Naive B cell (primary cell): ENCODE results near the gene ATP8A1. TPM values are rescaled to one million over a fixed set of nuclear protein-coding genes. Genes with fewer than 3 reads are reported as not detected.

Source experiments
- ATAC-seq, 2 donors: fragments of 150-1000 bp; cut with Tn5 transposase; 2 replicates each; pipeline ENCODE4 v1.10.0; 2021; ENCODE audit warnings: low read depth in 2 of 2, mild to moderate bottlenecking in 2 of 2, moderate library complexity in 2 of 2
- DNase-seq: peaks from one replicate; pipeline ENCODE4 v3.0.0; 2022
- H3K27ac Mint-ChIP-seq, 6 donors: one replicate each; pipeline ENCODE4 v1.8.0; 2020 to 2022; ENCODE audit warnings: mild to moderate bottlenecking in 6 of 6, mixed read lengths in 6 of 6, moderate library complexity in 5 of 6, inconsistent platforms in 2 of 6
- H3K27me3 Mint-ChIP-seq, 3 donors: one replicate each; pipeline ENCODE4 v1.8.0; 2021 to 2022; ENCODE audit warnings: mixed read lengths in 3 of 3, mild to moderate bottlenecking in 1 of 3
- H3K36me3 Mint-ChIP-seq, 2 donors: one replicate each; pipeline ENCODE4 v1.8.0; 2020 to 2022; ENCODE audit warnings: mixed read lengths in 2 of 2, inconsistent platforms in 1 of 2, mild to moderate bottlenecking in 1 of 2
- H3K4me1 Mint-ChIP-seq, 3 donors: one replicate each; pipeline ENCODE4 v1.8.0; 2020 to 2022; ENCODE audit warnings: mixed read lengths in 3 of 3, inconsistent platforms in 1 of 3, mild to moderate bottlenecking in 1 of 3, moderate library complexity in 1 of 3
- H3K4me3 Mint-ChIP-seq, 8 donors: one replicate each; pipeline ENCODE4 v1.8.0; 2020 to 2022; ENCODE audit warnings: mild to moderate bottlenecking in 8 of 8, mixed read lengths in 8 of 8, moderate library complexity in 8 of 8, inconsistent platforms in 2 of 8
- H3K9me3 Mint-ChIP-seq, 7 donors: one replicate each; pipeline ENCODE4 v1.8.0; 2020 to 2022; ENCODE audit warnings: mixed read lengths in 7 of 7, mild to moderate bottlenecking in 5 of 7, inconsistent platforms in 2 of 7, moderate library complexity in 1 of 7
- polyA plus RNA-seq, 6 donors: library from polyadenylated mRNA; unstranded; fragments of 300-500 nt; fragmentation: Illumina TruSeq; gene quantifications; one replicate each; pipeline ENCODE4 v1.2.3, GENCODE V29; 2021; ENCODE audit warnings: low read depth in 6 of 6

ATP8A1 gene
- polyA plus RNA-seq, 6 donors from 2014 or later, result 16.7 to 31.0 (median 22.2) TPM

DNA sequence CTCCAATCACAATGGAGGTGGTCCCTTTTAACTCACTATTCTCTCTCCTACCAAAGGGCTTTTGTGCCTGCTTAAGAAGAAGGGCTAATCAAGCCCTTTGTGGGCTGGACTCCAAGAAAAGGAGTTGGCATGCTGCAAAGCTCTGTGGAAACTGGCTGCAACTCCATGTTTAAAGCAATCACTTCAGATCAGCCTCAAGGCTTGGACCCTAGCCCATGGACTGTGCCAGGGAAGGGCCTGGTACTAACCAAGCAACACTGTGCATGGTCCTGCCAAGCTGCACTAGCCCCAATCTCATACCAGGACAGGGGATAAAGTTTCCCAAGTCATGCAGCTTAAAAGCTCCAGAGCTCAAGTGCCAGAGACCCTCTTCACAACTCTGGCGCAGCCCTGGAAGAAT is 86.7 kb downstream of the ATP8A1 start:
- Mint-ChIP-seq H3K4me3 (no peak overlapping the region), H3K36me3 (no peaks in the 10 kb centered on the region), H3K27me3 (no peaks in the 10 kb centered on the region), H3K4me1 (peaks cover 0 to 7% (median 0%) of the 10 kb centered on the region in 3 donors), H3K9me3 (no peaks in the 10 kb centered on the region), H3K27ac (peak overlapping the region in 3 of 6 donors; percentile 7 to 72 (median 49))
- DNase-seq (no peak), ATAC-seq (no peak)

DNA sequence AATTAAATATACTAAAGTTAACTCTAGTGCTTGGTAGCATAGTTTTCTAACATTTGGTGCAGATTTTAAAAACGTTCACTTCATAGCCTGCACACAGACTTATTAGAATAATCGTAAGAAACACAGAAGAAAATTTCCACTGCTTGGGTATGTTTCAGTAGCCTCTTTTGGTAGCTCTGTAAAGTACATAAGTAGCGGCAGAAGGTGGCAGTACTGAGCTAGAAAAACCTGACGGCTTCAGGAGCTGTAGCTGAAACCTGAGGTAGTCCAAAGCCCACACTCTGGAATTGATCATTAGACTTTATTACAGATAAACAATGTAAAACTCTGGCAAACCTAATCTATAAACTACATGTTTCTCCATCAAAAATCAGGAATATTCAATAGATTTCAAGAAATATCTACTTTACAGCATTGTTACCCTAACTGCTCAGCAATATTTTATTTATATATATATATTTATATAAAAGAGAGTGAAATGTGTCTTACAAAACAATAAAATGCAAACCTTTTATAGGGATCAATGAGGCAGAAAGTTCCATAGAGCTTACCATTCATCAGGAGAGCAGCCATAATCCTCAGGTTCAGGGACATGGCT is 88.2 kb downstream of the ATP8A1 start:
- Mint-ChIP-seq H3K4me1 (peaks cover 0 to 7% (median 0%) of the 10 kb centered on the region in 3 donors), H3K9me3 (no peaks in the 10 kb centered on the region), H3K4me3 (no peak overlapping the region), H3K36me3 (no peaks in the 10 kb centered on the region), H3K27me3 (no peaks in the 10 kb centered on the region), H3K27ac (peak overlapping the region in 2 of 6 donors; percentile 50 to 72)
- peak; percentile 48 for DNase-seq
- ATAC-seq, result peak; percentile 88 to 97

- Mint-ChIP-seq H3K36me3 (peaks cover 15 to 16% of the 10 kb centered on the region in 2 donors), H3K4me1 (peaks cover 0 to 7% (median 5%) of the 10 kb centered on the region in 3 donors), H3K27ac (no peak overlapping the region), H3K9me3 (no peaks in the 10 kb centered on the region), H3K4me3 (no peak overlapping the region), H3K27me3 (no peaks in the 10 kb centered on the region)
- DNase-seq, result no peak
- no peak for ATAC-seq
Measured at GRCh38 chr4:42566835-42567234, 90.1 kb downstream of the ATP8A1 start.

DNA sequence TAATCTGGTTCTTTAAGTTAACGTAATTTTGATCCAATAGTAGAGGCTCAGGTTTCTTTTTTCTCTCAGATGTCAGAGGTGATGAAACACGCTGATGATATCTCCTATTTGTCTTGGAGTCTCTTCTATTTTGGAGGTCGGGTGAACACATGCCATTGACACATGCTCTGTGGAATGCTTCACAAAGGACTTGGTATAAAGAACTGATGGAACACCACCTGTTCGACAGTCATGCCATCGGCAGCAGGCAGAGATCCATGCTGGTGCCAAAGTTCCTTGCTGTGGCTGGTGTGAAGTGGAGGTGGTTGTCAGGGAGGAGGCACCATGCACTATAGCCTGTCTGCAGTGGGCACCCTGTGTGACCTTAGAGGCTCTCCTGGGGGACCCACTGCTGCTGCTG is 94.9 kb downstream of the ATP8A1 start:
- Mint-ChIP-seq H3K36me3 (peaks cover 16 to 19% of the 10 kb centered on the region in 2 donors), H3K9me3 (no peaks in the 10 kb centered on the region), H3K27me3 (no peaks in the 10 kb centered on the region), H3K27ac (peak overlapping the region in 1 of 6 donors; percentile 61), H3K4me3 (no peak overlapping the region), H3K4me1 (peaks cover 0 to 5% (median 0%) of the 10 kb centered on the region in 3 donors)
- ATAC-seq (no peak), DNase-seq (no peak)

- H3K36me3 Mint-ChIP-seq, result peaks cover 19 to 20% of the 10 kb centered on the region in 2 donors
- H3K9me3 Mint-ChIP-seq, result no peaks in the 10 kb centered on the region
- no peaks in the 10 kb centered on the region for H3K27me3 Mint-ChIP-seq
- H3K4me1 Mint-ChIP-seq, result peaks cover 0 to 5% (median 0%) of the 10 kb centered on the region in 3 donors
- ATAC-seq (no peak), DNase-seq (no peak)
- H3K27ac Mint-ChIP-seq, result no peak overlapping the region
- H3K4me3 Mint-ChIP-seq, result no peak overlapping the region
Measured at GRCh38 chr4:42561031-42561430, 95.9 kb downstream of the ATP8A1 start.

DNA sequence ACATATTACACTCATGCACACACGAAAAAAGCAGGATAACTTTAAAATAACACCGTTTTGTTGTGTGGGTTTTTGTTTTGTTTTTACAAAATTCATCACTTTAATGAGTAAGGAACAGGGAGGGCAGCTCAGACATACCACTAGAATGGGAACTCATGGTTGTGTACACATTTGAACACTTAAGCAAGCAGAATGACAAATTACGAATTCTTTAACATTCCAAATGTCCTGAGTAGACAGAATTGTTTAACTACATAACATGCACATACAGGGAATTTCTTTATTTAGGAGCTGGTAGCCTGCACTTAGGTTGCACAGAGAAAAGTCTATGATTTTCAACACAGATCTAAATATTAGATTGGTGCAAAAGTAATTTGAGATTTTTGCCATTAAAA is 96.4 kb downstream of the ATP8A1 start:
- ATAC-seq (no peak), DNase-seq (no peak)
- H3K9me3 Mint-ChIP-seq, result no peaks in the 10 kb centered on the region
- peaks cover 0 to 5% (median 0%) of the 10 kb centered on the region in 3 donors for H3K4me1 Mint-ChIP-seq
- no peaks in the 10 kb centered on the region for H3K27me3 Mint-ChIP-seq
- peaks cover 19 to 20% of the 10 kb centered on the region in 2 donors for H3K36me3 Mint-ChIP-seq
- H3K27ac Mint-ChIP-seq, result peak overlapping the region in 1 of 6 donors; percentile 72
- no peak overlapping the region for H3K4me3 Mint-ChIP-seq

GRCh38 chr4:42558156-42558555 is 98.7 kb downstream of the ATP8A1 start:
- H3K36me3 Mint-ChIP-seq, result peaks cover 30 to 33% of the 10 kb centered on the region in 2 donors
- no peak for DNase-seq

GRCh38 chr4:42555828-42556227 is 101.1 kb downstream of the ATP8A1 start:
- H3K36me3 Mint-ChIP-seq, result peaks cover 13 to 21% of the 10 kb centered on the region in 2 donors
- no peak overlapping the region for H3K27ac Mint-ChIP-seq
- H3K4me1 Mint-ChIP-seq, result peaks cover 0 to 8% (median 4%) of the 10 kb centered on the region in 3 donors
- no peaks in the 10 kb centered on the region for H3K9me3 Mint-ChIP-seq
- H3K27me3 Mint-ChIP-seq, result no peaks in the 10 kb centered on the region
- DNase-seq, result no peak
- ATAC-seq, result no peak
- no peak overlapping the region for H3K4me3 Mint-ChIP-seq

More at GRCh38 chr4:42558156-42558555, 98.7 kb downstream of the ATP8A1 start:
- Mint-ChIP-seq H3K4me1 (peaks cover 0 to 9% (median 8%) of the 10 kb centered on the region in 3 donors), H3K27ac (peak overlapping the region in 1 of 6 donors; percentile 18), H3K9me3 (no peaks in the 10 kb centered on the region), H3K27me3 (no peaks in the 10 kb centered on the region), H3K4me3 (no peak overlapping the region)
- no peak for ATAC-seq

GRCh38 chr4:42554072-42554471 is 102.8 kb downstream of the ATP8A1 start:
- H3K36me3 Mint-ChIP-seq, result peaks cover 13 to 28% of the 10 kb centered on the region in 2 donors
- no peaks in the 10 kb centered on the region for H3K9me3 Mint-ChIP-seq
- H3K27ac Mint-ChIP-seq, result peak overlapping the region in 2 of 6 donors; percentile 1 to 68
- no peaks in the 10 kb centered on the region for H3K27me3 Mint-ChIP-seq
- DNase-seq, result no peak
- H3K4me1 Mint-ChIP-seq, result peaks cover 0 to 8% (median 4%) of the 10 kb centered on the region in 3 donors
- H3K4me3 Mint-ChIP-seq, result no peak overlapping the region
- ATAC-seq, result no peak

- no peak for ATAC-seq
- H3K9me3 Mint-ChIP-seq, result no peaks in the 10 kb centered on the region
- no peak overlapping the region for H3K4me3 Mint-ChIP-seq
- H3K36me3 Mint-ChIP-seq, result peaks cover 13 to 31% of the 10 kb centered on the region in 2 donors
- H3K4me1 Mint-ChIP-seq, result peaks cover 0 to 8% (median 4%) of the 10 kb centered on the region in 3 donors
- H3K27me3 Mint-ChIP-seq, result no peaks in the 10 kb centered on the region
- peak overlapping the region in 1 of 6 donors; percentile 25 for H3K27ac Mint-ChIP-seq
- no peak for DNase-seq
Measured at GRCh38 chr4:42549896-42550295, 107.0 kb downstream of the ATP8A1 start.

DNA sequence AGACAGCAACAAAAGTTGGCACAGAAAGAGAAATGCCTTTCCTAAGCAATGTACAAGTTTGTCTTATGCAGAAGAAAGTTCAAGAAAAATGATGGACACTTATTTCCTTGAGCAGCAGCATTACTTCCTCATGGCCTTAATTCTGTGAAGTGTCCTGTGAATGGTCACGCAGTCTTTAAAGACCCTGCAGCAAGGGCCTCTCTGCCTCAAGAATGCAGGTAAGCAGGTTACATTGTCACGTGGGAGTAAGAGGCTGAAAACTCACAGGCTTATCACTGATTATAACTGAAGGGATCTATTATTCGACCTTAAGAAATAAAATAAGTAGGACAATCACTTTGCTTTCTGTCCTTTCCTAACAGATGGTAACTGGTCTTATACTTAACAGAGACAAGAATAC is 109.1 kb downstream of the ATP8A1 start:
- peaks cover 0 to 15% of the 10 kb centered on the region in 2 donors for H3K36me3 Mint-ChIP-seq
- H3K27me3 Mint-ChIP-seq, result no peaks in the 10 kb centered on the region
- H3K4me3 Mint-ChIP-seq, result no peak overlapping the region
- no peak overlapping the region for H3K27ac Mint-ChIP-seq
- DNase-seq (no peak), ATAC-seq (no peak)
- no peaks in the 10 kb centered on the region for H3K4me1 Mint-ChIP-seq
- peaks cover 0 to 3% (median 0%) of the 10 kb centered on the region in 7 donors for H3K9me3 Mint-ChIP-seq

DNA sequence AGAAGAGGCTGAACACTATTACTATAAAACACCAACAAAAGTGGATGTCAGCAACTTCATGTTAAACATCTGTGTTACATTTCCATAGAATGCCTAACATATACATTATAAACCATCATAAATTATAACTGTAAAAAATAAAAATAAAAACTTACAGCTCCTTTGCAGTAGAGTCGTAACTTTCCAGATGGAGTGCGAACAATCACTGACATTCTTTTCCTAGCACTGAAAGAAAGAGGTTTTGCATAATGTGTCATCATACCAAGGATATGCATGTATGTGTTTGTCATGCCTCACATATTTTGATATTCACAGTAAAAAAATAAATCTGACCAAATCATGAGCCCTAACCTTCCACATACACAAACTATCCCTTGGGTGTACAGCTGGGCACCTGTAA is 113.1 kb downstream of the ATP8A1 start:
- ATAC-seq (no peak), DNase-seq (no peak)
- Mint-ChIP-seq H3K9me3 (peaks cover 0 to 4% (median 0%) of the 10 kb centered on the region in 7 donors), H3K4me1 (peaks cover 0 to 7% (median 4%) of the 10 kb centered on the region in 3 donors), H3K4me3 (no peak overlapping the region), H3K36me3 (peaks cover 16 to 19% of the 10 kb centered on the region in 2 donors), H3K27me3 (no peaks in the 10 kb centered on the region), H3K27ac (no peak overlapping the region)

- peaks cover 0 to 4% (median 0%) of the 10 kb centered on the region in 7 donors for H3K9me3 Mint-ChIP-seq
- ATAC-seq (no peak), DNase-seq (no peak)
- peaks cover 17 to 22% of the 10 kb centered on the region in 2 donors for H3K36me3 Mint-ChIP-seq
- H3K27me3 Mint-ChIP-seq, result no peaks in the 10 kb centered on the region
- H3K4me3 Mint-ChIP-seq, result no peak overlapping the region
- no peak overlapping the region for H3K27ac Mint-ChIP-seq
- peaks cover 0 to 13% (median 8%) of the 10 kb centered on the region in 3 donors for H3K4me1 Mint-ChIP-seq
Measured at GRCh38 chr4:42543126-42543525, 113.8 kb downstream of the ATP8A1 start.

DNA sequence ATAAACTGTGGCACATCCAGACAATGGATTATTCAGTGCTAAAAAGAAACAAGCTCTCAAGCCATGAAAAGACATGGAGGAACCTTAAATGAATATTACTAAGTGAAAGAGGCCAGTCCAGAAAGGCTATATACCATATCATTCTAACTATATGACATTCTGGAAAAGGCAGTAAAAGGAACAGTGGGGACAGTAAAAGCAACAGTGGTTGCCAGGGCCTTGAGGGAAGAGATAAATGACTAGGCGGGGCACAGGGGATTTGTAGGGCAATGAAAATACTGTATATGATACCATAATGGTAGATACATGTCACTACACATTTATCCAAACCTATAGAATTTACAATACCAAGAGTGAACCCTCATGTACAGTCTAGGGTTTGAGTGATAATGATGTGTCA is 115.3 kb downstream of the ATP8A1 start:
- no peak overlapping the region for H3K27ac Mint-ChIP-seq
- DNase-seq, result no peak
- no peak for ATAC-seq
- no peak overlapping the region for H3K4me3 Mint-ChIP-seq
- peaks cover 17 to 25% of the 10 kb centered on the region in 2 donors for H3K36me3 Mint-ChIP-seq
- H3K4me1 Mint-ChIP-seq, result peaks cover 0 to 15% (median 9%) of the 10 kb centered on the region in 3 donors
- H3K27me3 Mint-ChIP-seq, result no peaks in the 10 kb centered on the region
- H3K9me3 Mint-ChIP-seq, result peaks cover 0 to 4% (median 0%) of the 10 kb centered on the region in 7 donors
